Endothelial cell of umbilical vein (primary cell): ENCODE data around the gene MYO16. TPM values are rescaled to one million over a fixed set of nuclear protein-coding genes. Genes with fewer than 3 reads are reported as not detected.

Source experiments
- BruUV-seq: library from RNA; stranded (reverse); fragments of 400-500 nt; replicated peaks from 2 replicates; lab custom pipeline; 2021; lab: Mats Ljungman, UMichigan
- CTCF ChIA-PET: fragments of 300-600, 350-600 bp; sonication (Branson Sonifier 250); formaldehyde crosslinking; loops from one replicate; lab custom pipeline; 2021; ENCODE audit warnings: antibody characterized with exemption, inconsistent platforms; lab: Charles Lee
- POLR2A ChIA-PET: fragments of 300-600, 350-600 bp; sonication (Branson Sonifier 250); formaldehyde crosslinking; loops from one replicate; lab custom pipeline; 2021; ENCODE audit warnings: antibody characterized with exemption, inconsistent platforms; lab: Charles Lee
- DNase-seq: peaks from one replicate; pipeline ENCODE4 v3.0.0-alpha.2; 2011; ENCODE audit warnings: low read depth, low spot score
- FAIRE-seq: peaks from 2 replicates; lab custom pipeline; 2011; peaks lifted over from hg19 to GRCh38; lab: Jason Lieb, UNC
- H2AFZ ChIP-seq: 2 replicates; pipeline ENCODE4 v1.6.0; 2012; ENCODE audit warnings: low read depth, low read length, control low read depth, inconsistent platforms
- H3K27ac ChIP-seq: 2 replicates; pipeline ENCODE4 v1.5.1; 2011; ENCODE audit warnings: low read depth, mild to moderate bottlenecking, control low read depth, low read length, moderate library complexity; ENCODE audit not compliant: insufficient read depth
- H3K27me3 ChIP-seq, 2 experiments: 2 replicates each; pipeline versions ENCODE4 v1.6.0 to v1.6.1; 2011; ENCODE audit warnings: low read length in 2 of 2, mixed read lengths in 1 of 2; ENCODE audit not compliant: control insufficient read depth in 2 of 2, insufficient read depth in 2 of 2
- H3K36me3 ChIP-seq, 2 experiments: 2 replicates in 1 of 2; 3 replicates in 1 of 2; pipeline ENCODE4 v1.5.1; 2011; ENCODE audit warnings: low read length in 2 of 2, mild to moderate bottlenecking in 1 of 2, moderate library complexity in 1 of 2; ENCODE audit not compliant: control insufficient read depth in 2 of 2, insufficient read depth in 2 of 2; ENCODE audit errors: extremely low read depth in 1 of 2
- H3K4me1 ChIP-seq: 3 replicates; pipeline ENCODE4 v1.5.1; 2011; ENCODE audit warnings: mild to moderate bottlenecking, low read length; ENCODE audit not compliant: control insufficient read depth, insufficient read depth; ENCODE audit errors: extremely low read depth
- H3K4me2 ChIP-seq: 2 replicates; pipeline ENCODE4 v1.6.1; 2011; ENCODE audit warnings: low read length, control low read depth, mixed read lengths; ENCODE audit not compliant: insufficient read depth
- H3K4me3 ChIP-seq, 3 experiments: fragments of 200-600 bp in 1 of 3; sonication (generic), shearing (Covaris generic) in 1 of 3; replicated peaks in 1 of 3; 2 replicates each; pipeline ENCODE4 v1.5.1; 2011 to 2016; ENCODE audit warnings: control low read depth in 3 of 3, low read length in 3 of 3, mild to moderate bottlenecking in 2 of 3, inconsistent platforms in 1 of 3, low read depth in 1 of 3, moderate library complexity in 1 of 3; ENCODE audit not compliant: insufficient read depth in 1 of 3
- H3K79me2 ChIP-seq: 2 replicates; pipeline ENCODE4 v1.6.0; 2012; ENCODE audit warnings: low read length, inconsistent platforms; ENCODE audit not compliant: control insufficient read depth, insufficient read depth
- H3K9ac ChIP-seq: replicated peaks from 2 replicates; pipeline ENCODE3; 2011; ENCODE audit warnings: low read length, control low read depth; ENCODE audit not compliant: insufficient read depth; ENCODE audit errors: extremely low read depth
- H3K9me1 ChIP-seq: replicated peaks from 3 replicates; pipeline ENCODE4 v1.6.0; 2011; ENCODE audit warnings: mild to moderate bottlenecking, low read length; ENCODE audit not compliant: control insufficient read depth, insufficient read depth; ENCODE audit errors: extremely low read depth
- H3K9me3 ChIP-seq: replicated peaks from 2 replicates; pipeline ENCODE4 v1.5.1; 2012; ENCODE audit warnings: low read length, inconsistent platforms; ENCODE audit not compliant: control insufficient read depth, insufficient read depth
- H4K20me1 ChIP-seq: replicated peaks from 2 replicates; pipeline ENCODE3; 2011; ENCODE audit warnings: mild to moderate bottlenecking, low read length; ENCODE audit not compliant: control insufficient read depth, insufficient read depth; ENCODE audit errors: extremely low read depth
- CTCF ChIP-seq, 2 donors: IDR thresholded peaks; 1 replicate in 1 of 2; 2 replicates in 1 of 2; pipeline ENCODE4 v1.5.1; 2011; ENCODE audit warnings: low read length in 2 of 2, mild to moderate bottlenecking in 2 of 2, moderate library complexity in 2 of 2, control low read depth in 1 of 2, inconsistent platforms in 1 of 2, low read depth in 1 of 2; ENCODE audit not compliant: insufficient read depth in 1 of 2; ENCODE audit errors: extremely low read depth in 1 of 2
- EZH2 ChIP-seq: IDR thresholded peaks from 2 replicates; pipeline ENCODE4 v1.6.1; 2012; ENCODE audit warnings: borderline replicate concordance, low read depth, mild to moderate bottlenecking, moderate library complexity, low read length, inconsistent platforms; ENCODE audit not compliant: severe bottlenecking
- FOS ChIP-seq: IDR thresholded peaks from 2 replicates; pipeline ENCODE4 v1.6.1; 2011; ENCODE audit warnings: mild to moderate bottlenecking, low read length, moderate library complexity, borderline replicate concordance; ENCODE audit not compliant: insufficient read depth
- GATA2 ChIP-seq: IDR thresholded peaks from 2 replicates; pipeline ENCODE4 v1.7.0; 2011; ENCODE audit warnings: low read depth, mild to moderate bottlenecking, moderate library complexity, mixed read lengths, low read length; ENCODE audit not compliant: insufficient read length, insufficient read depth
- JUN ChIP-seq: IDR thresholded peaks from 2 replicates; pipeline ENCODE4 v1.6.1; 2011; ENCODE audit warnings: borderline replicate concordance, low read depth; ENCODE audit not compliant: insufficient read length, insufficient read depth
- MYC ChIP-seq: IDR thresholded peaks from one replicate; pipeline ENCODE4 v1.6.1; 2011; ENCODE audit warnings: mild to moderate bottlenecking, low read depth, low read length
- POLR2A ChIP-seq: IDR thresholded peaks from 2 replicates; pipeline ENCODE4 v1.6.1; 2012; ENCODE audit warnings: low read depth, mild to moderate bottlenecking, control low read depth, low read length
- POLR2AphosphoS5 ChIP-seq: IDR thresholded peaks from 2 replicates; pipeline ENCODE4 v1.6.1; 2012; ENCODE audit warnings: low read depth, mild to moderate bottlenecking, control low read depth, low read length, moderate library complexity; ENCODE audit not compliant: insufficient read depth
- dilution Hi-C: fragments of 300-500 bp; cut with MboI; formaldehyde crosslinking; loops from one replicate; pipeline ENCODE4 v1.15.0; 2019; ENCODE audit warnings: low sequenced_read_pairs; ENCODE audit not compliant: extremely low pct_ligation_motif_present
- intact Hi-C: fragments of 100-400 bp; cut with micrococcal nuclease; formaldehyde crosslinking; loops from one replicate; pipeline ENCODE4 v1.10.0; 2022
- polyA plus RNA-seq, 4 experiments: library from polyadenylated mRNA; depleted of rRNA in 3 of 4; stranded (reverse) in 3 of 4; unstranded in 1 of 4; fragments of >200 nt; gene quantifications; 2 replicates each; pipeline versions ENCODE4 v1.2.1 to v1.2.3, GENCODE V29; 2011 to 2012; ENCODE audit warnings: missing spikeins in 1 of 4
- total RNA-seq: library from RNA; stranded (reverse); gene quantifications from 2 replicates; pipeline ENCODE4 v1.2.3, GENCODE V29; 2021
- TF ChIP-seq, protein P1 (sequence below): IDR thresholded peaks from 2 replicates; pipeline ENCODE4 v1.6.1; 2011; ENCODE audit not compliant: insufficient read depth, insufficient read length

Gene MYO16
- total and polyA plus RNA-seq, 2 donors (not counting 3 experiments of a cell fraction or from before 2014, with no cell fraction given) = 0.03 to 0.04 TPM

GRCh38 chr13:108702171-108702570 is 72.8 kb downstream of the MYO16 start:
- no peak for DNase-seq
- CTCF ChIA-PET = no interaction called here
- no peak overlapping the region for H3K27ac ChIP-seq
- H3K9ac ChIP-seq = no peak overlapping the region
- no peaks in the 10 kb centered on the region for H3K79me2 ChIP-seq
- H3K36me3 ChIP-seq = no peaks in the 10 kb centered on the region
- H3K9me1 ChIP-seq = no peaks in the 10 kb centered on the region
- H3K4me2 ChIP-seq = no peak overlapping the region
- intact Hi-C loops = no loop called here
- TF ChIP-seq MYC (no peak), EZH2 (no peak), GATA2 (no peak), FOS (no peak), POLR2A (no peak), JUN (no peak), CTCF (IDR thresholded peaks at IDR 0.05; ENCODE audit: extremely low read depth in 1 of 2, insufficient read depth in 1 of 2, low read depth in 1 of 2, low read length in 2 of 2) (no peak), POLR2AphosphoS5 (no peak)
- TF ChIP-seq, protein P1, sequence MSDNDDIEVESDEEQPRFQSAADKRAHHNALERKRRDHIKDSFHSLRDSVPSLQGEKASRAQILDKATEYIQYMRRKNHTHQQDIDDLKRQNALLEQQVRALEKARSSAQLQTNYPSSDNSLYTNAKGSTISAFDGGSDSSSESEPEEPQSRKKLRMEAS = no peak
- POLR2A ChIA-PET = no interaction called here
- no peaks in the 10 kb centered on the region for H3K27me3 ChIP-seq
- no peaks in the 10 kb centered on the region for H4K20me1 ChIP-seq
- no TSS peak for BruUV-seq
- no peak overlapping the region for H2AFZ ChIP-seq
- H3K4me1 ChIP-seq = no peaks in the 10 kb centered on the region
- no peak overlapping the region for H3K4me3 ChIP-seq
- dilution Hi-C loops = no loop called here
- peaks cover 2% of the 10 kb centered on the region for H3K9me3 ChIP-seq
- no peak for FAIRE-seq
